ENCODE results near the gene TCF7L2.
"Not testable (repeated sequence)": the region's sequence is repeated elsewhere in the genome, so short reads cannot be mapped to it uniquely, and the experiment has no call there.

TCF7L2 gene

GRCh38 chr10:113091920-113092319, 141.9 kb downstream of the TCF7L2 start:
- DNase-seq (ENCODE audit: low read depth, low spot score) = no peak

GRCh38 chr10:113093188-113094113, 143.4 kb downstream of the TCF7L2 start:
- no peak for DNase-seq (ENCODE audit: low read depth, low spot score)

GRCh38 chr10:113094114-113094486, 144.1 kb downstream of the TCF7L2 start:
- no peak for DNase-seq (ENCODE audit: low read depth, low spot score)

GRCh38 chr10:113095419-113096127, 145.5 kb downstream of the TCF7L2 start:
- no peak for DNase-seq (ENCODE audit: low read depth, low spot score)

GRCh38 chr10:113096128-113096996, 146.3 kb downstream of the TCF7L2 start:
- DNase-seq (ENCODE audit: low read depth, low spot score) = no peak

- DNase-seq (ENCODE audit: low read depth, low spot score) = no peak
Observed at GRCh38 chr10:113097036-113097435, 147.0 kb downstream of the TCF7L2 start.

GRCh38 chr10:113099431-113100183, 149.6 kb downstream of the TCF7L2 start:
- no peak for DNase-seq (ENCODE audit: low read depth, low spot score)

- DNase-seq (ENCODE audit: low read depth, low spot score) = no peak
Observed at GRCh38 chr10:113100281-113100680, 150.2 kb downstream of the TCF7L2 start.

GRCh38 chr10:113103131-113103840, 153.2 kb downstream of the TCF7L2 start:
- no peak for DNase-seq (ENCODE audit: low read depth, low spot score)

GRCh38 chr10:113104047-113104446, 154.0 kb downstream of the TCF7L2 start:
- no peak for DNase-seq (ENCODE audit: low read depth, low spot score)

- DNase-seq (ENCODE audit: low read depth, low spot score) = no peak
Observed at GRCh38 chr10:113108194-113108835, 158.3 kb downstream of the TCF7L2 start.

- DNase-seq (ENCODE audit: low read depth, low spot score) = no peak
Observed at GRCh38 chr10:113108948-113109347, 158.9 kb downstream of the TCF7L2 start.

GRCh38 chr10:113109482-113109881, 159.4 kb downstream of the TCF7L2 start:
- DNase-seq (ENCODE audit: low read depth, low spot score) = not testable (repeated sequence)

GRCh38 chr10:113111260-113111659, 161.2 kb downstream of the TCF7L2 start:
- no peak for DNase-seq (ENCODE audit: low read depth, low spot score)

- DNase-seq (ENCODE audit: low read depth, low spot score) = no peak
Observed at GRCh38 chr10:113111900-113112853, 162.1 kb downstream of the TCF7L2 start.

GRCh38 chr10:113113241-113113640, 163.2 kb downstream of the TCF7L2 start:
- no peak for DNase-seq (ENCODE audit: low read depth, low spot score)

- DNase-seq (ENCODE audit: low read depth, low spot score) = no peak
Observed at GRCh38 chr10:113113918-113114317, 163.9 kb downstream of the TCF7L2 start.

GRCh38 chr10:113115556-113115955, 165.5 kb downstream of the TCF7L2 start:
- no peak for DNase-seq (ENCODE audit: low read depth, low spot score)

GRCh38 chr10:113118882-113119281, 168.8 kb downstream of the TCF7L2 start:
- no peak for DNase-seq (ENCODE audit: low read depth, low spot score)

All from activated CD4-positive, CD25-positive, alpha-beta regulatory T cell treated with anti-CD3 and anti-CD28 coated beads, Interleukin-2, amount 50 U/mL, for 16 hours (primary cell).